Measurements from ENCODE around the gene KLK2. TPM values are rescaled to one million over a fixed set of nuclear protein-coding genes. Genes with fewer than 3 reads are reported as not detected.

The KLK2 gene
- total RNA-seq, 1 experiment from 2014 or later, result not detected

DNA sequence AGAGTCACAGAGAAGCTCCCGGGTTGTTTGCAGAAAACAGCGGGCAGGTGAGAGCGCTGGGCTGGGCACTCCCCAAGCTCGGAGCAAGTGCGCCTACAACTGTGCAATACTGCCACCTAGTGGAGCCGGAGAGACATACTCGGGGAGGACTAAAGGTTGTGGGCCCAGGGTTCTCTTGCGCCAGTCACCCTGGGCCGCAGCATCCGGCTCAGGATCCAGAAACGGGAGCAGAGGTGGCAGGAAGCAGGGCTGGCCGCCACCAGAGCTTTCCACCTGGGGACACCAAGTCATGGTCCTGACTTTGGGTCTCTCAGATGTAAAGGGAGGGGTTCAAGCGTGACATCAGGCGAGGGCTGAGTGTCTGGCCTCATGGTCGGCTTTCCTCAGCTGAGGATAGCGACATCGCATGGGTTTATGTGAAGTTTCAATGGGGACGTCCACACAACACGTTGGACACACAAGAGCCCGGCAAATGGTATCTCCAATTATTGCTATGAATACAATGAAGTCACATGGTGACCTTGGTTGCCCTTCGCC is 49.1 kb downstream of the KLK2 start:
- peak; percentile 61 for DNase-seq (ENCODE audit: low read depth)

DNA sequence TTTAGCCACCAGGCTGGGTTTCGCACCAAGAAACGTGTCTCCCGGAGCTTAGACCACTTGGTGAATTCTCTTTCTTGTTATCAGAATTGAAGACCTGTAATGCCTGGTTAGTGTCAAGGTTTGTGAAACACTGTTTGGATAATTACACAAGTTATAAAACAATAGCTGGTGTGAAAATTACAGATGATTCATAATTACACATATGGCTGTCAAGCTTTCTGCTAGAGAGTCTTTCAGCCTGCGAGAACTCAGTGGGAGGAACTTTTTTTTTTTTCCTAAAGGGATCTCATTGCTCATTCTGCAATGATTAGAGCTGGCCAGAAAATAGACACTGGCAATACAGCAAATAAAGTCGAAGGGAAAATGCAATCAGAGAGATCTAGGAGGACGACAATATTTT is 51.3 kb downstream of the KLK2 start:
- no peak for DNase-seq (ENCODE audit: low read depth)

DNA sequence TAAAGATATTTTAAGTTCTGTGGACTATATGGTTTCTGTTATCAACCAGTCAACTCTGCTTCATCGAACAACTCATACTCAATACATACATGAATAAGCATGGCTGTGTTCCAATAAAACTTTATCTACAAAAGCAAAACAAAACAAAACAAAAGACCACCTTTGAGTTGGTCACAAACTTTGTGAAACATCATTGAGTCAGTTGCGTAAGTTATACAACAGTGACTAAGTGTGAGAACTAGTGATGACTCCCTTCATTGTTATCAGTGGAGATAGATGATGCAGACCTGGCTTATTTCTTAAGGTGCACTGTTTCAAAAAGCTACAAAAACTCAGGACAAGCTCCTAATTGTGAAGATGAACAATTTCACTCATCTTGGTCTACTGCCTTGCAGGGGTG is 52.5 kb downstream of the KLK2 start:
- peak; percentile 5 for DNase-seq (ENCODE audit: low read depth)

DNA sequence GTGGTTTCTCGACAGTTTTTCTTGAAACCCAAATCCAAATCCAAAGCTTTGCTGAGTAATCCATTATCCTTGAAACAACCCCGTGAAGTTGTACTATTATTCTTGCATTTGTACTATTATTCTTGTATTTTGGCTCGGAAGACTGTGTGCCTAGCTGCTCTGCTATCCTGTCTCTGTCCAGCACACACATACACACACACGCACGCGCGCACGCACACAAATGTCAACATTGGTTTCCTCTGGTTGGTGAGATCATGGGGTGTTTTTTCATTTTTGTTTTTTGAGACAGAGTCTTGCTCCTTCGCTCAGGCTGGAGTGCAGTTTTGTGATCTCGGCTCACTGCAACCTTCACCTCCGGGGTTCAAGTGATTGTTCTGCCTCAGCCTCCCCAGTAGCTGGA is 52.9 kb downstream of the KLK2 start:
- DNase-seq (ENCODE audit: low read depth), result no peak

DNA sequence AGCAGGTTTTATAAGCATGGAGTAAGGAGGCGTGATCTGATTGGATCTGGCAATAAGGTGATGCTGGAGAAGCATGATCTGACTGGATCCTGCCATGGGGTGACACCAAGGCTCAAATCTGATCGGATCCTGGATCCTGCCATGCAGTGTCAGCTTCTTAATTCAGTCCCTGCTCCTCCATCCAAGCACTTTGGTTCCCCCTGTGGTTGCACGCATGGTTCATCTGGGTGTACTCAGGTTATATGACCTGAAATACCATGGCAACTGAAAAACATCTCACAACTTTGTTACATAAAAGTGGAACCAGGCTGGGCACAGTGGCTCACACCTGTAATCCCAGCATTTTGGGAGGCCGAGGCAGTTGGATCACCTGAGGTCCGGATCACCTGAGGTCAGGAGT is 55.6 kb downstream of the KLK2 start:
- DNase-seq (ENCODE audit: low read depth), result no peak

Other genes with a start within 250 kb of the KLK2 start
- 0.11 TPM in 1 of 2 replicates, not detected in the other for gene SYT3, start 233.6 kb upstream of the KLK2 start, total RNA-seq (2014; rRNA removed)
- gene C19orf81, start 224.0 kb upstream of the KLK2 start, total RNA-seq (2014; rRNA removed), result not detected in 2 replicates
- 3.6 and 6.3 TPM in 2 replicates for gene SHANK1, start 153.6 kb upstream of the KLK2 start, total RNA-seq (2014; rRNA removed)
- gene CLEC11A, start 150.1 kb upstream of the KLK2 start, total RNA-seq (2014; rRNA removed), result 129 and 189 TPM in 2 replicates
- gene GPR32, start 103.0 kb upstream of the KLK2 start, total RNA-seq (2014; rRNA removed), result not detected in 2 replicates
- gene ACP4, start 83.0 kb upstream of the KLK2 start, total RNA-seq (2014; rRNA removed), result not detected in 2 replicates
- not detected in 2 replicates for gene KLK1, start 49.7 kb upstream of the KLK2 start, total RNA-seq (2014; rRNA removed)
- not detected in 2 replicates for gene KLK15, start 39.9 kb upstream of the KLK2 start, total RNA-seq (2014; rRNA removed)
- not detected in 2 replicates for gene KLK3, start 18.5 kb upstream of the KLK2 start, total RNA-seq (2014; rRNA removed)
- not detected in 2 replicates for gene KLK4, start 38.0 kb downstream of the KLK2 start, total RNA-seq (2014; rRNA removed)
- not detected in 2 replicates for gene KLK5, start 79.6 kb downstream of the KLK2 start, total RNA-seq (2014; rRNA removed)
- not detected in 2 replicates for gene KLK6, start 96.2 kb downstream of the KLK2 start, total RNA-seq (2014; rRNA removed)
- gene KLK7, start 110.5 kb downstream of the KLK2 start, total RNA-seq (2014; rRNA removed), result not detected in 2 replicates
- not detected in 2 replicates for gene KLK8, start 128.2 kb downstream of the KLK2 start, total RNA-seq (2014; rRNA removed)
- not detected in 2 replicates for gene KLK10, start 146.3 kb downstream of the KLK2 start, total RNA-seq (2014; rRNA removed)
- not detected in 2 replicates for gene KLK11, start 153.2 kb downstream of the KLK2 start, total RNA-seq (2014; rRNA removed)
- not detected in 2 replicates for gene KLK12, start 161.6 kb downstream of the KLK2 start, total RNA-seq (2014; rRNA removed)
- gene KLK13, start 191.7 kb downstream of the KLK2 start, total RNA-seq (2014; rRNA removed), result not detected in 2 replicates
- gene KLK14, start 209.4 kb downstream of the KLK2 start, total RNA-seq (2014; rRNA removed), result not detected in 2 replicates
- gene CTU1, start 235.0 kb downstream of the KLK2 start, total RNA-seq (2014; rRNA removed), result 13.8 and 13.9 TPM in 2 replicates

Data from LHCN-M2 (cell line).